Tibial nerve (tissue), 4 donors: ENCODE measurements around the gene RPUSD1. TPM values are rescaled to one million over a fixed set of nuclear protein-coding genes. Genes with fewer than 3 reads are reported as not detected.
"Not testable (repeated sequence)": the region's sequence is repeated elsewhere in the genome, so short reads cannot be mapped to it uniquely, and the experiment has no call there.

Experiments used
- DNase-seq, 2 donors: peaks; one replicate each; pipeline ENCODE4 v3.0.0-alpha.2; 2019; ENCODE audit warnings: low spot score in 2 of 2
- H3K27ac ChIP-seq, 4 donors: fragments of 200-600 bp; sonication (generic) in 3 of 4; one replicate each; pipeline ENCODE4 v1.5.1; 2017 to 2019; ENCODE audit warnings: mild to moderate bottlenecking in 1 of 4
- H3K27me3 ChIP-seq, 2 donors: fragments of 200-600 bp; sonication (generic) in 1 of 2; one replicate each; pipeline versions ENCODE4 v1.5.1 to v1.6.0; 2017 to 2019
- H3K36me3 ChIP-seq, 3 donors: fragments of 200-600 bp; sonication (generic); one replicate each; pipeline ENCODE4 v1.5.1; 2018 to 2019
- H3K4me1 ChIP-seq, 4 donors: fragments of 200-600 bp; sonication (generic) in 3 of 4; one replicate each; pipeline ENCODE4 v1.5.1; 2017 to 2019
- H3K4me3 ChIP-seq, 4 donors: fragments of 200-600 bp; sonication (generic) in 3 of 4; one replicate each; pipeline ENCODE4 v1.5.1; 2017 to 2019; ENCODE audit warnings: mild to moderate bottlenecking in 1 of 4, moderate library complexity in 1 of 4
- H3K9me3 ChIP-seq, 4 donors: fragments of 200-600 bp; sonication (generic) in 3 of 4; one replicate each; pipeline ENCODE4 v1.5.1; 2017 to 2019
- EP300 ChIP-seq, 2 donors: sonication (generic); formaldehyde crosslinking; IDR thresholded peaks; one replicate each; pipeline ENCODE4 v1.6.1; 2017; ENCODE audit warnings: antibody characterized with exemption in 2 of 2, mild to moderate bottlenecking in 1 of 2
- POLR2A ChIP-seq, 2 donors: fragments of 450-650 bp; IDR thresholded peaks; one replicate each; pipeline ENCODE4 v1.6.1; 2017; ENCODE audit warnings: antibody characterized with exemption in 2 of 2, mild to moderate bottlenecking in 2 of 2, moderate library complexity in 2 of 2
- WGBS, 2 donors: methylation state at CpG; one replicate each; pipeline ENCODE4 v1.1.5; 2018; 5-methylcytosine and 5-hydroxymethylcytosine counted together
- total RNA-seq, 4 donors: library from RNA; depleted of rRNA; stranded (reverse); fragments of >200 nt; gene quantifications; one replicate each; pipeline ENCODE4 v1.1.0, GENCODE V29; 2016
- TF ChIP-seq, protein P1 (sequence below), 5 experiments: fragments of 200-600 bp in 3 of 5; fragments of 450-650 bp in 2 of 5; sonication (generic) in 3 of 5; IDR thresholded peaks; one replicate each; pipeline ENCODE4 v1.5.1; 2016 to 2019; ENCODE audit warnings: antibody characterized with exemption in 5 of 5, mild to moderate bottlenecking in 3 of 5, moderate library complexity in 2 of 5

Gene RPUSD1
- total RNA-seq, 4 donors from 2014 or later, result 8.5 to 18.3 (median 12.5) TPM

GRCh38 chr16:822909-823297 is 34.7 kb upstream of the RPUSD1 start:
- Histone ChIP-seq H3K4me1 (peaks cover 0 to 11% (median 0%) of the 10 kb centered on the region in 4 donors), H3K27ac (no peak overlapping the region), H3K4me3 (no peak overlapping the region), H3K27me3 (peaks cover 2 to 60% of the 10 kb centered on the region in 2 donors), H3K9me3 (no peaks in the 10 kb centered on the region), H3K36me3 (no peaks in the 10 kb centered on the region)
- DNase-seq, result no peak
- WGBS, 2 donors, result 89 to 93% methylated on average over 9 of the region's 9 CpGs
- TF ChIP-seq, protein P1, sequence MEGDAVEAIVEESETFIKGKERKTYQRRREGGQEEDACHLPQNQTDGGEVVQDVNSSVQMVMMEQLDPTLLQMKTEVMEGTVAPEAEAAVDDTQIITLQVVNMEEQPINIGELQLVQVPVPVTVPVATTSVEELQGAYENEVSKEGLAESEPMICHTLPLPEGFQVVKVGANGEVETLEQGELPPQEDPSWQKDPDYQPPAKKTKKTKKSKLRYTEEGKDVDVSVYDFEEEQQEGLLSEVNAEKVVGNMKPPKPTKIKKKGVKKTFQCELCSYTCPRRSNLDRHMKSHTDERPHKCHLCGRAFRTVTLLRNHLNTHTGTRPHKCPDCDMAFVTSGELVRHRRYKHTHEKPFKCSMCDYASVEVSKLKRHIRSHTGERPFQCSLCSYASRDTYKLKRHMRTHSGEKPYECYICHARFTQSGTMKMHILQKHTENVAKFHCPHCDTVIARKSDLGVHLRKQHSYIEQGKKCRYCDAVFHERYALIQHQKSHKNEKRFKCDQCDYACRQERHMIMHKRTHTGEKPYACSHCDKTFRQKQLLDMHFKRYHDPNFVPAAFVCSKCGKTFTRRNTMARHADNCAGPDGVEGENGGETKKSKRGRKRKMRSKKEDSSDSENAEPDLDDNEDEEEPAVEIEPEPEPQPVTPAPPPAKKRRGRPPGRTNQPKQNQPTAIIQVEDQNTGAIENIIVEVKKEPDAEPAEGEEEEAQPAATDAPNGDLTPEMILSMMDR (IDR thresholded peaks at IDR 0.05), result no peak
- no peak for TF ChIP-seq EP300 (IDR thresholded peaks at IDR 0.05)
- no peak for TF ChIP-seq POLR2A (IDR thresholded peaks at IDR 0.05)

DNA sequence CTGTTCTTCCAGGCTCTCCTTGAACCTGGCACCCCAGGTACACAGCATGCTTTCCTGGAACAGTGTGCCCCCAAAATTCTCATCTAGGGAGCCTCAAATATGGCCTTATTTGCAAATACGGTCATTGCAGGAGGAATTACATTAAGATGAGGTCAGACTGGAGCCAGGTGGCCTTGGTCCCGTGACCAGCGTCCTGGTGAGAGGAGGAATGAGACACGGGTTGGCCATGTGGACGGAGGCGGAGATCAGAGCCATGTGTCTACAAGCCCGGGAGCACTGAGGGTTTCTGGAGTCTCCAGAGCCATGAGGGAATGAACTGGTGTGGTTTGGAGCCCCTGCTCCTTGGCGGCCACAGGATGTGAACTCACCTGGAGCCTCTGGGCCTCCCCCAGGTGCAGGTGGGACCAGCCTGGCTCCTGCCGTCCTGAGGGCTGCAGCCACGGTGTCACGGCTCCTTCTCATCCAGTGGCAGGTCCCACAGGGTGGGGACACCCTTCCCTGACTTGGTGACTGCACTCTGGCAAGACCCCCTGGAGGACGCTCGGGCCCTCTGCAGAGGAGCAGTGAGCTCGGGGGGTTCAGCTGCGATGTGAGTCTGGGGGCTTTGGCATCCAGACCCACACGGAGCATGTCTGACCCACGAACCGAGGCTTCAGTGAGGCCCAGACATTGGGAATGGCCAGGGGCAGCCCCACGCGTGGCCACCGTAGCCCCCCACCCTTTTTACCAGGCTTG is 34.2 kb upstream of the RPUSD1 start:
- H3K4me1 ChIP-seq, result peaks cover 0 to 11% (median 0%) of the 10 kb centered on the region in 4 donors
- H3K36me3 ChIP-seq, result no peaks in the 10 kb centered on the region
- TF ChIP-seq POLR2A (IDR thresholded peaks at IDR 0.05), result no peak
- TF ChIP-seq, protein P1 (IDR thresholded peaks at IDR 0.05), result no peak
- TF ChIP-seq EP300 (IDR thresholded peaks at IDR 0.05), result no peak
- no peak overlapping the region for H3K27ac ChIP-seq
- peaks cover 2 to 66% of the 10 kb centered on the region in 2 donors for H3K27me3 ChIP-seq
- no peak overlapping the region for H3K4me3 ChIP-seq
- 83 to 86% methylated on average over 14 to 19 of the region's 21 CpGs for WGBS, 2 donors
- H3K9me3 ChIP-seq, result no peaks in the 10 kb centered on the region
- no peak for DNase-seq

GRCh38 chr16:821751-822150 is 33.6 kb upstream of the RPUSD1 start:
- Histone ChIP-seq H3K9me3 (no peaks in the 10 kb centered on the region), H3K4me3 (no peak overlapping the region), H3K4me1 (peaks cover 0 to 11% (median 0%) of the 10 kb centered on the region in 4 donors), H3K27ac (no peak overlapping the region), H3K27me3 (peaks cover 2 to 72% of the 10 kb centered on the region in 2 donors), H3K36me3 (no peaks in the 10 kb centered on the region)
- DNase-seq, result no peak
- 61 to 64% methylated on average over 13 of the region's 13 CpGs for WGBS, 2 donors
- TF ChIP-seq POLR2A (IDR thresholded peaks at IDR 0.05), result no peak
- TF ChIP-seq EP300 (IDR thresholded peaks at IDR 0.05), result no peak
- TF ChIP-seq, protein P1 (IDR thresholded peaks at IDR 0.05), result no peak

GRCh38 chr16:820748-821147 is 32.6 kb upstream of the RPUSD1 start:
- H3K27ac ChIP-seq, result no peak overlapping the region
- peaks cover 0 to 11% (median 0%) of the 10 kb centered on the region in 4 donors for H3K4me1 ChIP-seq
- TF ChIP-seq EP300 (IDR thresholded peaks at IDR 0.05) (no peak), POLR2A (IDR thresholded peaks at IDR 0.05) (no peak)
- TF ChIP-seq, protein P1 (IDR thresholded peaks at IDR 0.05), result no peak
- 61 to 64% methylated on average over 12 of the region's 12 CpGs for WGBS, 2 donors
- no peaks in the 10 kb centered on the region for H3K9me3 ChIP-seq
- no peaks in the 10 kb centered on the region for H3K36me3 ChIP-seq
- no peak for DNase-seq
- H3K4me3 ChIP-seq, result no peak overlapping the region
- H3K27me3 ChIP-seq, result peaks cover 2 to 74% of the 10 kb centered on the region in 2 donors

GRCh38 chr16:820044-820408 is 31.8 kb upstream of the RPUSD1 start:
- not testable (repeated sequence) for H3K9me3 ChIP-seq, H3K36me3 ChIP-seq, H3K4me3 ChIP-seq, DNase-seq, H3K4me1 ChIP-seq, H3K27ac ChIP-seq
- H3K27me3 ChIP-seq, result peaks cover 2 to 70% of the 10 kb centered on the region in 2 donors
- 66 to 71% methylated on average over 10 of the region's 10 CpGs for WGBS, 2 donors
